Panc1 (cell line): Measurements from ENCODE around the gene IL4.

ENCODE experiments used
- CTCF ChIP-seq: fragments of 450-650 bp; IDR thresholded peaks from 2 replicates; pipeline ENCODE4 v1.5.1; 2017; ENCODE audit warnings: mild to moderate bottlenecking
- POLR2AphosphoS5 ChIP-seq: IDR thresholded peaks from 2 replicates; pipeline ENCODE4 v1.6.1; 2012; ENCODE audit warnings: mild to moderate bottlenecking, low read depth, low read length, moderate library complexity
- REST ChIP-seq, 2 experiments: IDR thresholded peaks; 2 replicates each; pipeline ENCODE4 v1.6.1; 2011 to 2012; ENCODE audit warnings: low read depth in 2 of 2, control low read depth in 1 of 2, low read length in 1 of 2, mild to moderate bottlenecking in 1 of 2, moderate library complexity in 1 of 2; ENCODE audit not compliant: insufficient read depth in 1 of 2
- SIN3A ChIP-seq: IDR thresholded peaks from 2 replicates; pipeline ENCODE4 v1.6.1; 2012; ENCODE audit warnings: low read depth, mild to moderate bottlenecking, low read length, moderate library complexity, borderline replicate concordance; ENCODE audit not compliant: insufficient read depth

- TF ChIP-seq SIN3A (no peak), CTCF (no peak), POLR2AphosphoS5 (no peak), REST (IDR thresholded peaks at IDR 0.05; ENCODE audit: insufficient read depth in 1 of 2, low read depth in 2 of 2, low read length in 1 of 2) (no peak)
Measured at GRCh38 chr5:132639706-132640130, 34.1 kb upstream of the IL4 start.
